GM06990 (cell line): ENCODE results near the gene VAV2.

Source experiments
- DNase-seq: peaks from one replicate; pipeline ENCODE4 v3.0.0-alpha.2; 2011; ENCODE audit not compliant: insufficient read length; ENCODE audit errors: extremely low read depth
- H3K27me3 ChIP-seq: replicated peaks from 2 replicates; pipeline ENCODE4 v1.6.0; 2011; ENCODE audit warnings: low read length; ENCODE audit not compliant: control insufficient read depth, insufficient read depth
- H3K36me3 ChIP-seq: 2 replicates; pipeline ENCODE4 v1.5.1; 2011; ENCODE audit warnings: low read length; ENCODE audit not compliant: control insufficient read depth, insufficient read depth
- H3K4me3 ChIP-seq: replicated peaks from 2 replicates; pipeline ENCODE4 v1.5.1; 2011; ENCODE audit warnings: low read depth, mild to moderate bottlenecking, control low read depth, low read length
- CTCF ChIP-seq: IDR thresholded peaks from 2 replicates; pipeline ENCODE4 v1.5.1; 2011; ENCODE audit warnings: low read length, control low read depth, mild to moderate bottlenecking, inconsistent platforms; ENCODE audit not compliant: insufficient read depth, poor library complexity, severe bottlenecking

VAV2 gene

DNA sequence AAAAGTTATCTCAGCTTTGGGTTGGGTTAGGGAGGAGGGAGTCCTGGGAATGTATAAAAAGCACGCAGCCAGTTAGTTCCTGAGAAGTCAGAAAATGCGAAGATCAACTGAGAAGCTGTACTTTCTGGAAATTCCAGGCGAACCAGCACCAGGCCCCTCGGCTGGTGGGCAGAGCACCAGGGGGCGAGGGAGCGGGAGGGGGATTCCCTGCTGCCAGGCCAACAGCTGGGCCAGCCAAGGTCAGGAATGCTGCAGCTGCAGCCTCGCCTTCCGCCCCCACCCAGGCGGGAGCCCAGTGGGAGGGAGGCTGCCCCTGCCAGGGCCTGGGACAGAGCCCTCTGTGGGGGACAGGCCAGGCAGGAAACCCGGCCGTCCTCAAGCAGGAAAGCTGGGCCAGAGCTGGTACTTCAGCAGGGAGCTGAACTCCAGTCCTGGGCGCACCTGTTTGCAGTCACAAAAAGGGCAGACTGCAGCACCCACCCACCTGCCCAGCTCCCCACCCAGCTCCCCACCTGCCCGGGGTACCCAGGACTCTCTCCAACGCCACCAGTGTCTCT, 35.5 kb downstream of the VAV2 start:
- TF ChIP-seq CTCF = no peak
- H3K36me3 ChIP-seq = peaks cover 2% of the 10 kb centered on the region; the same call in 1 of the 2 replicates
- H3K27me3 ChIP-seq = no peaks in the 10 kb centered on the region
- DNase-seq = peak; percentile 55
- peak overlapping the region; percentile 62 for H3K4me3 ChIP-seq

DNA sequence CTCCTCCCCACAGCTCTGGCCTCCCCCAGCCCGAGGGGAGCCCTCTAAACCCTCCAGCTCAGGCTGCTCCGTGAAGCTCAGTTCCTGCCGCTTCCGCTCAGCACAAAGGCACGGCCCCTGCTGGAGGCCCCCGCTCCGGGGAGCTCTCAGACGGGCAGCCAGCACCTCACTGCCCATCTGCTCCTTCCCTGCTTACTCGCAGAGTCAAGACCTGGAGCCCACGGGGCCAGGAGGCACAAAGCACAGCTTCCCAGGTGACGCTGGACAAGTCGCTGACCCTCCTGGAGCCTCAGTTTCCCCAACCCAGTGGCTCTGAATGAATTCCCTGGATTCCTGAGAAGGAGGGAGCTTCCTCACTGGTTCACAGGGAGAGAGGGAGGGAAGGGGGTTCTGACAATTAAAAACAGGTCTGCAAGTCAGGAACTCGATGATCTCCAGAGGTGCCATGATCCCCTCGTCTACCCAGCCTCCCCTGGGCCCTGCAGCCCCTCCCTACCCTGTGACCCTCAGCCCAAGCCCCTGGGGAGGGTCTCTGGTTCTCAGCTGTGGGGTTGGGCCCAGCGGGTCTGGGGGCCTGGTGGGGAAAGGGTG, 36.2 kb downstream of the VAV2 start:
- peaks cover 4% of the 10 kb centered on the region; the same call in 1 of the 2 replicates for H3K36me3 ChIP-seq
- peak; percentile 21 for TF ChIP-seq CTCF
- peak overlapping the region; percentile 62 for H3K4me3 ChIP-seq
- no peaks in the 10 kb centered on the region for H3K27me3 ChIP-seq
- peak; percentile 76 for DNase-seq

DNA sequence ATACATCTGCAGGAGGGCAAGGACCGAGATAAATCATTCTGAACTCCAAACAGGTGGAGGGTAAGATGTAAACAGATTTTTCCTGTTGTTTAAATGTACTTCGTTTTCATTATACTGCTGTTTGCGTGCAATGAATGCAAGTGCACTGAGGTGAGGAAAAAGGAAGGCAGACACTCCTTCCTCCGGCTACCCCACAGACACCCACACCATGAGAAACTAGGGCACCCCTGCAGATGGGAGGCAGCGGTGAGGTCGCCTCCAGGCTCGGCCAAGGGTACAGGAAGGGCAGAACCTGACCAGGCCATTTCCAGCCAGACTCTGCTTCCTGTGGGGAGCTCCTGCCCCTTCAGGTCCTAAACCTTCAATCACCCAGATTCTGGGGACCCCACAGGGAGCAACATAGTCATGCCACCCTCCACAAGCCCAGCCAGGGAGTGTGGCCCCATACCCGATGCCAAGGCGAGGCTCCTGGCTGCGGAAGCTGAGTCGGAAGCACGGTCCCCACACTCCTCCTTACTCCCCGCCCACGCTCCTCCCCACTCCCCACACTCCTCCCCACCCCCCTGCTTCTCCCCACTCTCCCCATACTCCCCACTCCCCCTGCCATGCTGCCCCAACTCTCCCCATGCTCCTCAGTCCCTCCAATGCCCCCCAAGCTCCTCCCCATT, 37.1 kb downstream of the VAV2 start:
- peak; percentile 72 for DNase-seq

GRCh38 chr9:133953976-133954709, 38.0 kb downstream of the VAV2 start:
- Histone ChIP-seq H3K36me3 (peaks cover 3% of the 10 kb centered on the region; the same call in 1 of the 2 replicates), H3K27me3 (no peaks in the 10 kb centered on the region), H3K4me3 (peak overlapping the region; percentile 62)
- no peak for TF ChIP-seq CTCF
- peak; percentile 76 for DNase-seq

More for the DNA sequence above, 37.1 kb downstream of the VAV2 start:
- Histone ChIP-seq H3K27me3 (no peaks in the 10 kb centered on the region), H3K36me3 (peaks cover 3% of the 10 kb centered on the region; the same call in 1 of the 2 replicates), H3K4me3 (peak overlapping the region; percentile 62)
- TF ChIP-seq CTCF = no peak

DNA sequence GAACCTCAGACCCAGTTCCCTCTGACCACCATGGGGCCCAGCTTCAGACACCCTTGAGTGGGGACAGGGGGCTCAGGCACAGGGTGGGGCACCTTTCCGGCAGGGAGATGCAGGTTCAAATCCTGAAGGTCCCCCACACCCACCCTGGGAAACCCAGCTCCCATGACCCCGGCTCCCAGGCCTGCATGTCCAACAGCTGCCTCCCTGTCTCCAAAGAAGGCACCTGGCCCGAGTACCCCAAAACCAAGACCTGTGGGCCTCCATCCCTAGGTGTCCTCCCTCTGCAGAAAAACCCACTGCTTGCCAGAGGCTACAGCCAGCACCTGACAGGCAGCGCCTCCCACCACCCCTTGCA, 38.5 kb downstream of the VAV2 start:
- Histone ChIP-seq H3K27me3 (no peaks in the 10 kb centered on the region), H3K36me3 (peaks cover 3% of the 10 kb centered on the region; the same call in 1 of the 2 replicates), H3K4me3 (peak overlapping the region; percentile 4; the same call in 1 of the 2 replicates)
- no peak for DNase-seq
- TF ChIP-seq CTCF = peak; percentile 3
